MM.1S (cell line): ENCODE results near the gene CD200R1L.

Experiments
- DNase-seq: peaks from one replicate; pipeline ENCODE4 v3.0.0-alpha.2; 2015
- H2AFZ ChIP-seq: fragments of 300-600 bp; sonication (generic); 2 replicates; pipeline ENCODE4 v1.6.0; 2016; ENCODE audit warnings: antibody characterized with exemption, low read length
- H3F3A ChIP-seq: fragments of 300-600 bp; sonication (generic); 2 replicates; pipeline ENCODE4 v1.6.1; 2016; ENCODE audit warnings: mild to moderate bottlenecking, antibody characterized with exemption, low read length, moderate library complexity, mixed read lengths; ENCODE audit not compliant: insufficient read depth
- H3K27ac ChIP-seq: fragments of 300-600 bp; sonication (generic); 2 replicates; pipeline ENCODE4 v1.5.1; 2016; ENCODE audit warnings: mild to moderate bottlenecking, low read length
- H3K27me3 ChIP-seq: fragments of 300-600 bp; sonication (generic); replicated peaks from 2 replicates; pipeline ENCODE4 v1.6.0; 2016; ENCODE audit warnings: low read length; ENCODE audit not compliant: insufficient read depth
- H3K36me3 ChIP-seq: fragments of 300-600 bp; sonication (generic); replicated peaks from 2 replicates; pipeline ENCODE4 v1.6.1; 2016; ENCODE audit warnings: mild to moderate bottlenecking, low read length, mixed read lengths; ENCODE audit not compliant: insufficient read depth
- H3K4me1 ChIP-seq: fragments of 300-600 bp; sonication (generic); 2 replicates; pipeline ENCODE4 v1.6.1; 2016; ENCODE audit warnings: low read length, mixed read lengths
- H3K4me2 ChIP-seq: fragments of 300-600 bp; sonication (generic); 2 replicates; pipeline ENCODE4 v1.6.0; 2016; ENCODE audit warnings: low read depth, low read length
- H3K4me3 ChIP-seq: fragments of 300-600 bp; sonication (generic); 2 replicates; pipeline ENCODE4 v1.5.1; 2016; ENCODE audit warnings: low read length, mixed read lengths
- H3K79me2 ChIP-seq: fragments of 300-600 bp; sonication (generic); 2 replicates; pipeline ENCODE4 v1.6.1; 2016; ENCODE audit warnings: mixed run types, low read length, mixed read lengths
- H3K9ac ChIP-seq: fragments of 300-600 bp; sonication (generic); 2 replicates; pipeline ENCODE4 v1.6.1; 2016; ENCODE audit warnings: low read length, mixed read lengths
- H3K9me2 ChIP-seq: fragments of 300-600 bp; sonication (generic); replicated peaks from 2 replicates; pipeline ENCODE4 v1.6.1; 2016; ENCODE audit warnings: mild to moderate bottlenecking, low read length, mixed read lengths; ENCODE audit not compliant: insufficient read depth
- H3K9me3 ChIP-seq: fragments of 300-600 bp; sonication (generic); replicated peaks from 2 replicates; pipeline ENCODE4 v1.6.1; 2016; ENCODE audit warnings: mild to moderate bottlenecking, low read length, mixed read lengths; ENCODE audit not compliant: insufficient read depth
- H4K20me1 ChIP-seq: fragments of 300-600 bp; sonication (generic); 2 replicates; pipeline ENCODE4 v1.6.1; 2016; ENCODE audit warnings: mild to moderate bottlenecking, low read length, moderate library complexity, mixed read lengths; ENCODE audit not compliant: insufficient read depth
- EZH2 ChIP-seq: fragments of 300-600 bp; sonication (generic); optimal IDR thresholded peaks from 2 replicates; pipeline ENCODE3; 2017; ENCODE audit warnings: low read depth, mild to moderate bottlenecking, antibody characterized with exemption, low read length, mixed read lengths
- EZH2phosphoT487 ChIP-seq: fragments of 300-600 bp; sonication (generic); IDR thresholded peaks from 2 replicates; pipeline ENCODE4 v1.6.1; 2018; ENCODE audit warnings: antibody characterized with exemption, low read length
- TF ChIP-seq, protein P1 (sequence below): fragments of 300-600 bp; sonication (generic); IDR thresholded peaks from 2 replicates; pipeline ENCODE4 v1.5.1; 2016; ENCODE audit warnings: antibody characterized with exemption, low read length, mixed read lengths

CD200R1L gene

DNA sequence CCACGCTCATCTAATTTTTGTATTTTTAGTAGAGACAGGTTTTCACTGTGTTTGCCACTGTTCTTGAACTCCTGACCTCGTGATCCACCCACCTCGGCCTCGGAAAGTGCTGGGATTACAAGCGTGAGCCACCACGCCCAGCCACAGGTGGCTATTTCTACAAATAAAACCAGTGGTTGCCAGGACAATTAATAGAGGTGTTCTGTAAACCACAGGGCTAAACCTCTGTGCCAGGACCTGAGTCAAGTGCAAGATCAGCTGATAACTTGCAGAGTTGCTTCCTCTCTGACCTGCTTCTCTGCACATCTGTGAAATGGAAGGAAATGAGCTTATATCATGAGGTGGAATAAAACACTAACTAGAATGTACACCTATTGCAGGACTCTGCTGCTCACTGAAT lies 72.8 kb downstream of the CD200R1L start:
- peaks cover 37% of the 10 kb centered on the region for H3K4me1 ChIP-seq
- no peaks in the 10 kb centered on the region for H4K20me1 ChIP-seq
- no peaks in the 10 kb centered on the region for H3K9me2 ChIP-seq
- H3K9ac ChIP-seq: peak overlapping the region; percentile 10; the same call in 1 of the 2 replicates
- no peaks in the 10 kb centered on the region for H3K79me2 ChIP-seq
- peaks cover 22% of the 10 kb centered on the region for H3F3A ChIP-seq
- TF ChIP-seq EZH2phosphoT487 (no peak), EZH2 (no peak)
- TF ChIP-seq, protein P1, sequence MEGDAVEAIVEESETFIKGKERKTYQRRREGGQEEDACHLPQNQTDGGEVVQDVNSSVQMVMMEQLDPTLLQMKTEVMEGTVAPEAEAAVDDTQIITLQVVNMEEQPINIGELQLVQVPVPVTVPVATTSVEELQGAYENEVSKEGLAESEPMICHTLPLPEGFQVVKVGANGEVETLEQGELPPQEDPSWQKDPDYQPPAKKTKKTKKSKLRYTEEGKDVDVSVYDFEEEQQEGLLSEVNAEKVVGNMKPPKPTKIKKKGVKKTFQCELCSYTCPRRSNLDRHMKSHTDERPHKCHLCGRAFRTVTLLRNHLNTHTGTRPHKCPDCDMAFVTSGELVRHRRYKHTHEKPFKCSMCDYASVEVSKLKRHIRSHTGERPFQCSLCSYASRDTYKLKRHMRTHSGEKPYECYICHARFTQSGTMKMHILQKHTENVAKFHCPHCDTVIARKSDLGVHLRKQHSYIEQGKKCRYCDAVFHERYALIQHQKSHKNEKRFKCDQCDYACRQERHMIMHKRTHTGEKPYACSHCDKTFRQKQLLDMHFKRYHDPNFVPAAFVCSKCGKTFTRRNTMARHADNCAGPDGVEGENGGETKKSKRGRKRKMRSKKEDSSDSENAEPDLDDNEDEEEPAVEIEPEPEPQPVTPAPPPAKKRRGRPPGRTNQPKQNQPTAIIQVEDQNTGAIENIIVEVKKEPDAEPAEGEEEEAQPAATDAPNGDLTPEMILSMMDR: no peak
- no peak overlapping the region for H2AFZ ChIP-seq
- peak overlapping the region; percentile 3; the same call in 1 of the 2 replicates for H3K4me2 ChIP-seq
- H3K27me3 ChIP-seq: no peaks in the 10 kb centered on the region
- no peaks in the 10 kb centered on the region for H3K9me3 ChIP-seq
- H3K27ac ChIP-seq: peak overlapping the region; percentile 76
- no peak overlapping the region for H3K4me3 ChIP-seq
- DNase-seq: peak; percentile 99
- H3K36me3 ChIP-seq: no peaks in the 10 kb centered on the region

- no peak overlapping the region for H3K27ac ChIP-seq
- peaks cover 44% of the 10 kb centered on the region for H3K4me1 ChIP-seq
- DNase-seq: no peak
- H3K4me2 ChIP-seq: no peak overlapping the region
- no peaks in the 10 kb centered on the region for H3K27me3 ChIP-seq
- TF ChIP-seq EZH2phosphoT487 (no peak), EZH2 (no peak)
- TF ChIP-seq, protein P1: no peak
- H3K36me3 ChIP-seq: no peaks in the 10 kb centered on the region
- peaks cover 18% of the 10 kb centered on the region for H3F3A ChIP-seq
- H2AFZ ChIP-seq: no peak overlapping the region
- no peaks in the 10 kb centered on the region for H3K9me3 ChIP-seq
- no peaks in the 10 kb centered on the region for H3K9me2 ChIP-seq
- H3K9ac ChIP-seq: no peak overlapping the region
- no peaks in the 10 kb centered on the region for H4K20me1 ChIP-seq
- no peak overlapping the region for H3K4me3 ChIP-seq
- H3K79me2 ChIP-seq: no peaks in the 10 kb centered on the region
Measured at GRCh38 chr3:112770951-112771350, 75.7 kb downstream of the CD200R1L start.

DNA sequence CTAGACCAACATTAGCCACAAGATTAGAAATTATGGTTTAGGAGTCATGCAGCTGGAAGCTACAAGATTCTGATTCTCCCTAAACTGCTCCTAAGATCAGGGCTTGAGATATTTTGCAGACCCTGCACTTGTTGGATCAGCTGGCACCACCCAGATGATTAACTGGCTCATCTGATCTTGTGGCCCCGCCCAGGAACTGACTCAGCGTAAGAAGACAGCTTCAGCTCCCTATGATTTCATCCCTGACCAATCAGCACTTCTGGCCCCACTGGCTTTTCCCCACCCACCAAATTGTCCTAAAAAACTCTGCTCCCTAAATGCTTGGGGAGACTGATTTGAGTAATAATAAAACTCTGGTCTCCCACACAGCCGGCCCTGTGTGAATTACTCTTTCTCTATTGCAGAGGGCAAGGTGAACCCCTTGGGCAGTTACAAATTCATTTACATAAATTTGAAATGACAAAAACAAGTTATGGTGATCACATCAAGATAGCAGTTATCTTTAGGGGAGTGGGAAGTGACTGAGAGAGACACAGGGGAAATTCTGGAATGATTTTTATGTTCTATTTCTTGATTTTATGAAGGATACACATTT lies 76.5 kb downstream of the CD200R1L start:
- H3K9me2 ChIP-seq: no peaks in the 10 kb centered on the region
- H3K79me2 ChIP-seq: no peaks in the 10 kb centered on the region
- H3K36me3 ChIP-seq: no peaks in the 10 kb centered on the region
- TF ChIP-seq EZH2phosphoT487: no peak
- TF ChIP-seq EZH2: no peak
- TF ChIP-seq, protein P1: no peak
- H3K27ac ChIP-seq: no peak overlapping the region
- H3K9me3 ChIP-seq: no peaks in the 10 kb centered on the region
- peaks cover 14% of the 10 kb centered on the region; the same call in 1 of the 2 replicates for H3F3A ChIP-seq
- no peak overlapping the region for H3K9ac ChIP-seq
- no peaks in the 10 kb centered on the region for H4K20me1 ChIP-seq
- no peak overlapping the region for H3K4me2 ChIP-seq
- H3K27me3 ChIP-seq: no peaks in the 10 kb centered on the region
- H3K4me1 ChIP-seq: peaks cover 36% of the 10 kb centered on the region
- peak; percentile 30 for DNase-seq
- no peak overlapping the region for H3K4me3 ChIP-seq
- no peak overlapping the region for H2AFZ ChIP-seq
